SKM-1 treated with dmso at 0.1 percent for 144 hours (cell line): ENCODE data around the gene RECQL5.
"Not testable (repeated sequence)": the region's sequence is repeated elsewhere in the genome, so short reads cannot be mapped to it uniquely, and the experiment has no call there.

Source experiments
- DNase-seq: peaks from one replicate; lab custom pipeline; 2025; ENCODE audit not compliant: unreplicated experiment; lab: John Stamatoyannopoulos, UW

RECQL5 gene

GRCh38 chr17:75649687-75650086 lies 17.3 kb downstream of the RECQL5 start:
- no peak for DNase-seq

GRCh38 chr17:75647921-75648320 lies 19.0 kb downstream of the RECQL5 start:
- no peak for DNase-seq

- no peak for DNase-seq
Measured at GRCh38 chr17:75647061-75647460, 19.9 kb downstream of the RECQL5 start.

GRCh38 chr17:75646638-75646992 lies 20.3 kb downstream of the RECQL5 start:
- no peak for DNase-seq

DNA sequence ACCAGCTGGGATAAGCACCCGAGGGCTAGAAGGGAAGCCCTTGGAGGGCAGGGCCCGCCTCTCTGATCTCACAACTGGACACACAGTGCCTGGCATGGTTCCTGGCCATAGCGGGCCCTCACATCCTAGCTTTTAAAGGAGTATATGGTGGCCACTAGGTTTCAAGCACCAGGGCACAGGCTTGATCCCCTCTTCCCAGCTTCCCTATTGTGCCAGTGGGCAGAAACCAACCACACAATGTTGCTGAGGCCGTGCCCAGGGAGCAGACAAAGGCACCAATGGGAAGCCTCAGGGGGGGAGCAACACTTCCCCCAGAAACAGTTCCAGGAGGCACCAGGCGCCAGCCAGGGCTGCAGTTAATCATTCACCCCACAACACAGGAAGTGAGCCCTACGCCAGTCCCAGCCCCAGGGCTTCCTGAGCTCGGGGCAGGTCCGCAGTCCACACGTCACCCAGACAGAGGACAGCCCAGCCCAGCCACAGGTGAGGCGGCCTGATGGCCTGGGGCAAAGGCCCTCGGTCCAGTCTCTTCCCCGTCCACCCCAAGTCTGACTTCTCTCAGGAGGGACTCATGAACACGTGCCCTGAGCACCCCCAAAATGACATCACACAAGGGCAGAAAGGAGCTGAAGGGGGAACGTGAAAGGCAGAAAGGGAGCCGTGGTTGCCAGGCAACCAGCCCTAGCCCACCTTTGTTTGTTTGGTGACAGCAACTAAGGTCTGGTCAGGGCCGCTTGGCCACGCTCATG lies 20.9 kb downstream of the RECQL5 start:
- DNase-seq, result no peak

DNA sequence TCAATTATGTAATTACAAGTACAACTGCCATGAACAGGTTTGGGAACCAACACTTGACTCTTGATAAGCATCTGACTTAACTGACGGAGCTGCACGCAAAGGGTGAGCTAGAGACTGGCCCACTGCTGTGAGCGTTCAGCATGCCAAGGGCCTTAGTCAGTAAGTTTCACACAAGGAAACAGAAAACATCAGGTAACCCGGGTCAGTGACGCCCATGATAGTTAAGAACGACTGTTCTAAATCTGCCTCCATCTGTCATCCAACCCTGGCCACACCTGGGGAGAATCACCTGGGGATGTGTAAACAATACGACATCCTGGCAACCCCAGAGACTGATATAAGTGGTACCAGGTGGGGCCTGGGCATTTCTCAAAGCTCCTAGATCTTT lies 21.5 kb downstream of the RECQL5 start:
- no peak for DNase-seq

DNA sequence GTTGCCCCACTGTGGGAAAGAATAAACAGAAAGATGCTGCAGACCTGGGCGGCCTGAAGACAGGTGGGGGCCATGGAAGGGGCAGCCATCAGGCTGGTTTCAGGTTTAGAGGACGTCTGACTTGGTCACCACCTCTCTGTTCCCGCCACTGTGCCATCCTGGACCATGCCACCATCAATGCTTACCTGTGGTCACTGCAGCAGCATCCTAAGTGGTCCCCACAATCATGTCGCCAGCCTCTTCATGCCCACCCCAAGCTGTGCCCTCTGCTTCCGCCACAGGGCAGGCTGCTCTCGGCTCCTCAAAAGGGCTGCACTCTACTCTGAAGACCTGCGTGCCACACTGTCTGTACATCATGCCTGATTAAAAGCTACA lies 23.3 kb downstream of the RECQL5 start:
- no peak for DNase-seq

DNA sequence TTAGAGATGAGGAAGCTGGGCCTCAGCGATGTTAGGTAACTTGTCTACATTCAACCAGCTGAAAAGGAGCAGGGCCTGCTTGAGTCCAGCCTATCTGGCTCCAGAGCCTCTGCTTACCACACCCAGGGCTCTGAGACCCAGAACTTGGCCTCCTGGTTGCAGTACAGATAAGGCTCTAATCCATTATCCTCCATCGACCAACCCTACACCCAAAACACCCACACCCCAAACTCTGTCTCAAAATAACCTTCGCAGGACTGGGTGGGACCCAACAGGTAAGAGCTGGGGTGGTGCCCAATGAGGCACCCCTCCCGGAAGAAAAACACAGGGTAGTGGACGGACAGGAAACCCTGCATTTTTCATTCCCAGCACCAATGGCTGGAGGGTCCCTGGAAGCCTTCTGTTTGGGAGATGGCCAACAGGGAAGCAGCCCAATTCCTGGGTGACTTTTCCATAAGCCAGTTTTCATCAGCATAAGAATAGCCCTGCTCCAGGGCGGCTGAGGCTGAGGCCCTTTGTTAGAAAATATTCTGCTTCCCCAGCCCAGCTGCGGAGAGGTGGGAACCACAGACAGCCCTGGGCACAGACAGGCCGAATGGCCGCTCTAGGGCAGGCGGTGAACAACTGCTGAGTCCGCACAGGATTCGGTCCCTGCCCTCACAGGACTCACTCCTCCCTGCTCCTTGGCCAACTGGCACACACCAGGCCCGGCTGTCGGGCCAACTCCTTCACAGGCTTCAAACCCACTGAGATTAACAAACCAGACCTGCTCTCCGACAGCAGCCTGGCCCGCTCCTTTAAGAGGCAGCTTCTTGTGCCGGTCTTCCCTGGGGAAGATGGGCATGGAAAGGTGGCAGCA lies 23.9 kb downstream of the RECQL5 start:
- DNase-seq, result no peak

DNA sequence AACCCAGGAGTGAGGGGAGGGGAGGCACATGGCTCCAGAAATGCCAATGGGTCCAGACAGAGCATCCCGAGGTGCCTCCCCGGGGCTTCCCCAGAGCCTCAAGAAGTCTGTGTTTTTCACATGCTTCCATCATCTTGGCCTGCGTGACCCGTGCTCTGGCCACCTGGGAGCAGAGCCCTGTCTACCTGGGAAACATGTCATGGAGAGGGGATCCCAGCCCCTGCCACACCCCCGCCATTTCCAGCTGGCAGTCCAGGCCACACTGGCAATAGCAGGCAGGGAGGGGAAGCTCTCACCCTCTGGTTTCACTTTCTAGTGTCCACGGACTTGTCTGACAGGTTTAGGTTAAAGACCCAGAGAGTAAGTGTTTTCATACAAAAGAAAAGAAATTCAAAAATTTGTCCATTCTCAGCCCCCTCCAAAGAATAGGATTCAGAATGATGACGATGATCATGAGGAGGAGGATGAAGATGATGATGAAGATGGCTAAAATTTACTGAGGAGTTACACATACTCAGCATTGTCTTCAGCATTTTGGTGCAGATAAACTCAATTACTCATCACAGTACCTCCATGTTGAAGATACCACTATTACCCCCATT lies 24.7 kb downstream of the RECQL5 start:
- DNase-seq, result no peak

GRCh38 chr17:75641343-75641742 lies 25.6 kb downstream of the RECQL5 start:
- DNase-seq, result no peak

GRCh38 chr17:75640556-75641119 lies 26.3 kb downstream of the RECQL5 start:
- DNase-seq, result no peak

- DNase-seq, result no peak
Measured at GRCh38 chr17:75639771-75640555, 27.0 kb downstream of the RECQL5 start.

DNA sequence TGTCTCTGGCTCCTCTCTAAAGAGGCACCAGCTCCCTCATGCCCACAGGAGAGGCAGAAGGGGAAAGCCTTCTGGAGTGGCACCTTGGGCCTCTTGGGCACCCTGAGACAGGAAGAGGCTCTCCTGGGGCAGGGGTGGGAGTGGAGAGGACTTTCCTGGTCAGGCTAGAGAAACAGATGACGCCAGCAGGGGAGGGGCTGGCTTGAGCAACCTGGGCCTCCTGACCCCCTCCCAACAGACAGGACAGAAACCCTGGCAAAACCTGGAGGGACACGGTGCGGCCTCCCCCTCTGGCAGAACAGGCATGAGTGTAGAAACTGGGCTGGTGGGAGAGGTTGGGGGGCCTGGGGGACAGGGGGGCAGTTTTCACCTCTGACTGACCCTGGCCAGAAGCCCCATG lies 27.6 kb downstream of the RECQL5 start:
- DNase-seq, result no peak

DNA sequence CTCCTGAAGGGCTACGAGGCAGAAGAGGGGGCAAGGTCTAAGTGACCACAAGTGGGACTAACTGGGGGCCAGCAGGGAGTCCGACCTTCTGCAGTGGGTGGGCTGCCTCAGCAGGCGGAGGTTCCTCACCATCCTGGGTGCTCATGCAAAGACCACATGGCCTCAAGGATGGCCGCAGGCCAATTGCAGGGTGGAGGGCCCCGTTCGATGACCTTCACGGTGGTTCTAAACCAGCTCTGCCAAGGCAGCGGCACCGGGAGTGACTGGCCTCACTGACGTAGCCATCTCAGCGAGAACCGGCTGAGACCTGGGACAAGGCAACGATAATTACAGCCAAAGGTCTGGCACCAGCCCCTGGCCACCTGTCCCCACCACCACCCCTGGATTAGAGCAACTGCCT lies 28.1 kb downstream of the RECQL5 start:
- no peak for DNase-seq

GRCh38 chr17:75638039-75638438 lies 28.9 kb downstream of the RECQL5 start:
- not testable (repeated sequence) for DNase-seq

GRCh38 chr17:75637551-75637950 lies 29.4 kb downstream of the RECQL5 start:
- DNase-seq, result no peak

GRCh38 chr17:75637143-75637538 lies 29.8 kb downstream of the RECQL5 start:
- no peak for DNase-seq

- DNase-seq, result no peak
Measured at GRCh38 chr17:75636381-75637142, 30.4 kb downstream of the RECQL5 start.

DNA sequence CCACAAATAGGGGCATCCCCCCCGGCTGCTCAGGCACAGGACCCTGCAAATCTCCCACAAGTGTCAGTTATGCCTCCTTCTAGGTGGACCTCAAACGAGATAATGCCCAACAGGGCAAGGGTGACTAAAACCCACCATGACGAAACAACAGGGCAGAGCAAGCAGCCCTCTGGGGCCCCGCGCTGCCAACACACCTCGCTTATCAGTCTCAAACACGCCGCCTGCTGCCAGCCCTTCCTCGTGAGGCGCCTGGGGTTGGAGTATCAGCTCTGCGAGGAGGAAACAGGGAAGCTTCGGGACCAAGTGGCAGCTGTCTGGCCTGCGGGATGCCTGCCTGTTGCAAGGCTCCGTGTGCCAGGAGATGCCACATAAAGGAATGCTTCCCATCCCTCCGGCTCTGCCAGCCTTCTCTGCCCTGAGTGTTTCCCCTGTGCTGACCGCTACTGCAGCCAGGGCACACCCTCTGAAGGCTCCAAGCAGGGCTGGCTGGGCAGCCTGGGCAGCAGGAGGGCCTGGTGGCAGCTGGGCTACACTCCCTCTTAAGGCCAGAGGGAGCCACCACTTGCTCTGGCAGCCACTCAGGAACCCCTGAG lies 31.2 kb downstream of the RECQL5 start:
- no peak for DNase-seq
